Neural cell (in vitro differentiated cells): ENCODE results near the gene BMPR1A. TPM values are rescaled to one million over a fixed set of nuclear protein-coding genes. Genes with fewer than 3 reads are reported as not detected.

ENCODE experiments used
- H2AFZ ChIP-seq: fragments of 200-600, 300-800 bp; sonication (generic), shearing (Covaris generic); 2 replicates; pipeline ENCODE4 v1.6.0; 2014; ENCODE audit warnings: low read depth, mild to moderate bottlenecking, antibody characterized with exemption, low read length, moderate library complexity
- H3F3A ChIP-seq: fragments of 200-600 bp; shearing (Covaris generic); 2 replicates; pipeline ENCODE4 v1.6.1; 2016; ENCODE audit warnings: mild to moderate bottlenecking, moderate library complexity, mixed read lengths, antibody characterized with exemption, low read length; ENCODE audit not compliant: insufficient read depth, poor library complexity, severe bottlenecking
- H3K27ac ChIP-seq: fragments of 200-600, 300-800 bp; sonication (generic), shearing (Covaris generic); 2 replicates; pipeline ENCODE4 v1.5.1; 2014; ENCODE audit warnings: mild to moderate bottlenecking, low read length, moderate library complexity
- H3K27me3 ChIP-seq: fragments of 300-800, 200-600 bp; sonication (generic), shearing (Covaris generic); 2 replicates; pipeline ENCODE4 v1.6.0; 2014; ENCODE audit warnings: mild to moderate bottlenecking, low read depth, low read length, moderate library complexity; ENCODE audit not compliant: insufficient read depth
- H3K36me3 ChIP-seq: fragments of 300-800, 200-600 bp; sonication (generic), shearing (Covaris generic); 2 replicates; pipeline ENCODE4 v1.5.1; 2014; ENCODE audit warnings: mild to moderate bottlenecking, antibody characterized with exemption, low read length, moderate library complexity; ENCODE audit not compliant: insufficient read depth
- H3K4me2 ChIP-seq: fragments of 300-800, 200-600 bp; sonication (generic), shearing (Covaris generic); 2 replicates; pipeline ENCODE4 v1.6.0; 2014; ENCODE audit warnings: mild to moderate bottlenecking, low read length
- H3K4me3 ChIP-seq: fragments of 300-800, 200-600 bp; sonication (generic), shearing (Covaris generic); 2 replicates; pipeline ENCODE4 v1.5.1; 2014; ENCODE audit warnings: mild to moderate bottlenecking, low read length, moderate library complexity
- H3K79me2 ChIP-seq: fragments of 200-600 bp; shearing (Covaris generic); replicated peaks from 2 replicates; pipeline ENCODE4 v1.6.0; 2014; ENCODE audit warnings: mild to moderate bottlenecking, low read length, moderate library complexity; ENCODE audit not compliant: insufficient read depth
- H3K9ac ChIP-seq: fragments of 300-800, 200-600 bp; sonication (generic), shearing (Covaris generic); 2 replicates; pipeline ENCODE4 v1.6.1; 2016; ENCODE audit warnings: mild to moderate bottlenecking, low read length, mixed read lengths
- H3K9me2 ChIP-seq: fragments of 200-600 bp; shearing (Covaris generic); 2 replicates; pipeline ENCODE4 v1.6.1; 2016; ENCODE audit warnings: mild to moderate bottlenecking, low read length, mixed read lengths; ENCODE audit not compliant: insufficient read depth
- H3K9me3 ChIP-seq: fragments of 200-600, 300-800 bp; sonication (generic), shearing (Covaris generic); 2 replicates; pipeline ENCODE4 v1.6.1; 2016; ENCODE audit warnings: mild to moderate bottlenecking, mixed run types, low read length, moderate library complexity, mixed read lengths
- H4K20me1 ChIP-seq: fragments of 200-600 bp; shearing (Covaris generic); 2 replicates; pipeline ENCODE4 v1.6.1; 2016; ENCODE audit warnings: mild to moderate bottlenecking, mixed run types; ENCODE audit not compliant: insufficient read depth
- EP300 ChIP-seq: fragments of 450-650 bp; conservative IDR thresholded peaks from 2 replicates; pipeline ENCODE4 v1.6.1; 2014; ENCODE audit warnings: antibody characterized with exemption, mild to moderate bottlenecking, moderate library complexity; ENCODE audit not compliant: poor library complexity, severe bottlenecking
- EZH2 ChIP-seq: fragments of 200-600, 300-800 bp; shearing (Covaris generic), sonication (generic); IDR thresholded peaks from 2 replicates; pipeline ENCODE4 v1.6.1; 2014; ENCODE audit warnings: antibody characterized with exemption, low read length, borderline replicate concordance, mild to moderate bottlenecking; ENCODE audit not compliant: insufficient read depth, poor library complexity, severe bottlenecking
- MXI1 ChIP-seq: fragments of 450-650 bp; conservative IDR thresholded peaks from 2 replicates; pipeline ENCODE4 v1.6.1; 2014; ENCODE audit warnings: antibody characterized with exemption, mild to moderate bottlenecking; ENCODE audit not compliant: poor library complexity, severe bottlenecking
- POLR2AphosphoS5 ChIP-seq: IDR thresholded peaks from 2 replicates; pipeline ENCODE4 v1.6.1; 2012
- RAD21 ChIP-seq: fragments of 450-650 bp; conservative IDR thresholded peaks from 2 replicates; pipeline ENCODE4 v1.6.1; 2014; ENCODE audit warnings: antibody characterized with exemption, mild to moderate bottlenecking, moderate library complexity
- SMC3 ChIP-seq: fragments of 450-650 bp; conservative IDR thresholded peaks from 2 replicates; pipeline ENCODE4 v1.6.1; 2014; ENCODE audit warnings: antibody characterized with exemption, mild to moderate bottlenecking, moderate library complexity; ENCODE audit not compliant: poor library complexity
- TAF1 ChIP-seq: IDR thresholded peaks from 2 replicates; pipeline ENCODE4 v1.6.1; 2012; ENCODE audit warnings: low read depth
- polyA plus RNA-seq: library from polyadenylated mRNA; depleted of rRNA; stranded (reverse); fragments of >200 nt; gene quantifications from 2 replicates; pipeline ENCODE4 v1.2.3, GENCODE V29; 2014
- TF ChIP-seq, protein P1 (sequence below): IDR thresholded peaks from 2 replicates; pipeline ENCODE4 v1.6.1; 2012; ENCODE audit warnings: borderline replicate concordance
- TF ChIP-seq, protein P2 (sequence below): fragments of 450-650 bp; IDR thresholded peaks from 2 replicates; pipeline ENCODE4 v1.5.1; 2014; ENCODE audit warnings: antibody characterized with exemption, mild to moderate bottlenecking, moderate library complexity; ENCODE audit not compliant: poor library complexity, severe bottlenecking

The BMPR1A gene
- polyA plus RNA-seq, 1 donor from 2014 or later = 29.9 TPM

DNA sequence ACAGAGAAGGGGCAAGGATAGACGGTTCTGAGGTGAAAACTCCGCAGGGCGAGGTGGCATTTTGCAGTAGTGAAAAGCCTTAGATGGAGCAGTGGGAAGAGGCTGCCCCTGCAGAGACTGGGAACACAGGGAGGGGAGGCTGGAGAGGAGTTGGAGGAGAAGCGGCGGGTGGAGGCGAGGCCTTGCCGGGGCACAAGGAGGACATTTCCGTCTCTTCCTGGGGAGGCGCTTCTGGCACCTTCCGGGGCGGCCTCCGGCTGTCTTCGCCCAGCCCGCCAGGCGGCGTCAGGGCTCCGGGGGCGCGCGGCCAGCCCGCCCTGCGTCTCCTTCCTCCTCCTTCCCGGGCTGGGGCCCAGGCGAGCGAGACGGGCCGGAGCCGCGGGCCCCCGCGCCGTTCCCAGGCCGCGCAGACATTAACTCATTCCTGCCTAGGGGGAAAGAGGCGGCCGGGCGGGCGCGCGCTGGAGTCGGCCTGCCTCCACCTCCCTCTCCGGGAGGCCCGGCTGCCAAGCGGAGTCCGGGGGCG lies 45.4 kb upstream of the BMPR1A start:
- Histone ChIP-seq H3K9me2 (no peaks in the 10 kb centered on the region), H3F3A (no peaks in the 10 kb centered on the region), H3K27ac (no peak overlapping the region), H3K9me3 (no peaks in the 10 kb centered on the region), H2AFZ (peak overlapping the region; percentile 65), H3K27me3 (peaks cover 5% of the 10 kb centered on the region), H3K4me2 (no peak overlapping the region), H4K20me1 (no peaks in the 10 kb centered on the region), H3K79me2 (no peaks in the 10 kb centered on the region), H3K36me3 (no peaks in the 10 kb centered on the region), H3K4me3 (peak overlapping the region; percentile 65), H3K9ac (peak overlapping the region; percentile 61)
- TF ChIP-seq POLR2AphosphoS5 (peak; percentile 26), RAD21 (peak; percentile 70), MXI1 (peak; percentile 20), TAF1 (no peak), EP300 (no peak), SMC3 (peak; percentile 81), EZH2 (no peak)
- TF ChIP-seq, protein P1, sequence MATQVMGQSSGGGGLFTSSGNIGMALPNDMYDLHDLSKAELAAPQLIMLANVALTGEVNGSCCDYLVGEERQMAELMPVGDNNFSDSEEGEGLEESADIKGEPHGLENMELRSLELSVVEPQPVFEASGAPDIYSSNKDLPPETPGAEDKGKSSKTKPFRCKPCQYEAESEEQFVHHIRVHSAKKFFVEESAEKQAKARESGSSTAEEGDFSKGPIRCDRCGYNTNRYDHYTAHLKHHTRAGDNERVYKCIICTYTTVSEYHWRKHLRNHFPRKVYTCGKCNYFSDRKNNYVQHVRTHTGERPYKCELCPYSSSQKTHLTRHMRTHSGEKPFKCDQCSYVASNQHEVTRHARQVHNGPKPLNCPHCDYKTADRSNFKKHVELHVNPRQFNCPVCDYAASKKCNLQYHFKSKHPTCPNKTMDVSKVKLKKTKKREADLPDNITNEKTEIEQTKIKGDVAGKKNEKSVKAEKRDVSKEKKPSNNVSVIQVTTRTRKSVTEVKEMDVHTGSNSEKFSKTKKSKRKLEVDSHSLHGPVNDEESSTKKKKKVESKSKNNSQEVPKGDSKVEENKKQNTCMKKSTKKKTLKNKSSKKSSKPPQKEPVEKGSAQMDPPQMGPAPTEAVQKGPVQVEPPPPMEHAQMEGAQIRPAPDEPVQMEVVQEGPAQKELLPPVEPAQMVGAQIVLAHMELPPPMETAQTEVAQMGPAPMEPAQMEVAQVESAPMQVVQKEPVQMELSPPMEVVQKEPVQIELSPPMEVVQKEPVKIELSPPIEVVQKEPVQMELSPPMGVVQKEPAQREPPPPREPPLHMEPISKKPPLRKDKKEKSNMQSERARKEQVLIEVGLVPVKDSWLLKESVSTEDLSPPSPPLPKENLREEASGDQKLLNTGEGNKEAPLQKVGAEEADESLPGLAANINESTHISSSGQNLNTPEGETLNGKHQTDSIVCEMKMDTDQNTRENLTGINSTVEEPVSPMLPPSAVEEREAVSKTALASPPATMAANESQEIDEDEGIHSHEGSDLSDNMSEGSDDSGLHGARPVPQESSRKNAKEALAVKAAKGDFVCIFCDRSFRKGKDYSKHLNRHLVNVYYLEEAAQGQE = no peak
- TF ChIP-seq, protein P2, sequence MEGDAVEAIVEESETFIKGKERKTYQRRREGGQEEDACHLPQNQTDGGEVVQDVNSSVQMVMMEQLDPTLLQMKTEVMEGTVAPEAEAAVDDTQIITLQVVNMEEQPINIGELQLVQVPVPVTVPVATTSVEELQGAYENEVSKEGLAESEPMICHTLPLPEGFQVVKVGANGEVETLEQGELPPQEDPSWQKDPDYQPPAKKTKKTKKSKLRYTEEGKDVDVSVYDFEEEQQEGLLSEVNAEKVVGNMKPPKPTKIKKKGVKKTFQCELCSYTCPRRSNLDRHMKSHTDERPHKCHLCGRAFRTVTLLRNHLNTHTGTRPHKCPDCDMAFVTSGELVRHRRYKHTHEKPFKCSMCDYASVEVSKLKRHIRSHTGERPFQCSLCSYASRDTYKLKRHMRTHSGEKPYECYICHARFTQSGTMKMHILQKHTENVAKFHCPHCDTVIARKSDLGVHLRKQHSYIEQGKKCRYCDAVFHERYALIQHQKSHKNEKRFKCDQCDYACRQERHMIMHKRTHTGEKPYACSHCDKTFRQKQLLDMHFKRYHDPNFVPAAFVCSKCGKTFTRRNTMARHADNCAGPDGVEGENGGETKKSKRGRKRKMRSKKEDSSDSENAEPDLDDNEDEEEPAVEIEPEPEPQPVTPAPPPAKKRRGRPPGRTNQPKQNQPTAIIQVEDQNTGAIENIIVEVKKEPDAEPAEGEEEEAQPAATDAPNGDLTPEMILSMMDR = peak; percentile 86

DNA sequence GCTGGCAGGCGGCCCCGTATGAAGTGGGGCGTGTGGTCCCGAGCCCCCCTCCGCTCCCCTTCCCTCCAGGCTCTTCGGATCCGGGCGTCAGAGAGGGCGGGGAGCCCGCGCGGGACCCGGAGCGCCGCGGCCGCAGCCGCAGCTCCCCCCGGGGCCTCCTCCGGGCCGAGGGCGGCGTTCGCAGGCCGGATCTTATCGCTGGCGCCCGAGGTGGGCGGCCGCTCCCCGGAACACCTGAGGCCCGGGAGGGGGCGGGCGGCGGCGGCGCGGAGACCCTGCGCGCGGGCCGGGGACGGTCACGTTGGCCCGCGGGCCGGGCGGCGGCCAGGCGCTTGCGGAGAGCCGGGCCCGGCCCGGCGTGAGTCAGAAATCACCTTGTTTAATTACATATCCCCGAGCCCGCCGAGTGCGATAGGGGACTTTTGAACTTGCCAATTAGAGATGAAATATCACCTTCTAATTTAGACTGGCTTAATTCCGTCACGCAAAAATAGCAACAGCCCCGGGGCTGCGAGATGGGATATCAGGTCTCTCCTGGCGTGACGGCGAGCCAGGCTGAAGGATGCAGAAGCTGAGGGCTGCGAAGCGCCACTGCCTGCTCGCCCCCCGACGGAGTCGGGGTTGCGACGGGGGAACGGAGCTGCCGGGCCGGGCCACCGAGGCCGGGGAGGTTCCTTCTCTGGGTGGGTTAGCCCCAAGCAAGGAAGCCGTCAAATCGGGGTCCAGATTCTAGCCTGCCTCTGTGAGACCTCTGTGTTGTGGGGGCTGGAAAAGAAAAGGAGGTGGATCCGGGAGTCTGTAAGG lies 44.7 kb upstream of the BMPR1A start:
- H3K4me2 ChIP-seq = no peak overlapping the region
- no peak overlapping the region for H3K27ac ChIP-seq
- H3K27me3 ChIP-seq = peaks cover 5% of the 10 kb centered on the region
- peak overlapping the region; percentile 61 for H3K9ac ChIP-seq
- H2AFZ ChIP-seq = no peak overlapping the region
- H3K36me3 ChIP-seq = no peaks in the 10 kb centered on the region
- H3K79me2 ChIP-seq = no peaks in the 10 kb centered on the region
- no peaks in the 10 kb centered on the region for H3F3A ChIP-seq
- peak overlapping the region; percentile 65 for H3K4me3 ChIP-seq
- no peaks in the 10 kb centered on the region for H3K9me3 ChIP-seq
- H4K20me1 ChIP-seq = no peaks in the 10 kb centered on the region
- H3K9me2 ChIP-seq = no peaks in the 10 kb centered on the region
- TF ChIP-seq RAD21 (no peak), EP300 (no peak), EZH2 (no peak), TAF1 (no peak)
- TF ChIP-seq, protein P2 = no peak
